GM19467 (cell line): ENCODE results near the gene IL26.

Experiments
- ATAC-seq: cut with Tn5 transposase; IDR thresholded peaks from one replicate; pipeline ENCODE4 v1.9.1; 2021; ENCODE audit warnings: mild to moderate bottlenecking, moderate library complexity; ENCODE audit not compliant: unreplicated experiment

IL26 gene, protein sequence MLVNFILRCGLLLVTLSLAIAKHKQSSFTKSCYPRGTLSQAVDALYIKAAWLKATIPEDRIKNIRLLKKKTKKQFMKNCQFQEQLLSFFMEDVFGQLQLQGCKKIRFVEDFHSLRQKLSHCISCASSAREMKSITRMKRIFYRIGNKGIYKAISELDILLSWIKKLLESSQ

GRCh38 chr12:68225576-68226476, at the start of gene IL26:
Gene IL26 (minus strand): TSS chr12:68225810. CDS start chr12:68225756, 54 bp downstream.
- no peak for ATAC-seq

DNA sequence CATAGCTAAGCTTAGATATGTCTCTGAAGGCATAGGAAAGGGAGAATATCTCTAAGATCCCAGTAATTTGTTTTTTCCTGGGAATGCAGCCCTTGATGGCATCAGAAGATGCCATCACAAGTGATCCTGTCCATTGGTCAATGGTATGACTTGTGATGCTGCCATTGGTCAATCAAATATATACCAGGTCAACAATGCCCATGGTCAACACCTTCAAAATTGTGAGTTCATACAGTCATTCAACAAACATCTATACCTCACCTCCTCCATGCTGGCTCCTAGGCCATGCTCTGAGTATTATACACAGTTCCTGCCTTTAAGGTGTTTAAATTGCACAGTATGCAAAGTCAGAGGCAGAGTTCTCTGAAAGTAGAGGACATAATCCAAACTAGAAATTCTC, 47.1 kb upstream of the IL26 start:
- no peak for ATAC-seq

- no peak for ATAC-seq
These were observed 45.7 kb upstream of the IL26 start for GRCh38 chr12:68271346-68271745.

DNA sequence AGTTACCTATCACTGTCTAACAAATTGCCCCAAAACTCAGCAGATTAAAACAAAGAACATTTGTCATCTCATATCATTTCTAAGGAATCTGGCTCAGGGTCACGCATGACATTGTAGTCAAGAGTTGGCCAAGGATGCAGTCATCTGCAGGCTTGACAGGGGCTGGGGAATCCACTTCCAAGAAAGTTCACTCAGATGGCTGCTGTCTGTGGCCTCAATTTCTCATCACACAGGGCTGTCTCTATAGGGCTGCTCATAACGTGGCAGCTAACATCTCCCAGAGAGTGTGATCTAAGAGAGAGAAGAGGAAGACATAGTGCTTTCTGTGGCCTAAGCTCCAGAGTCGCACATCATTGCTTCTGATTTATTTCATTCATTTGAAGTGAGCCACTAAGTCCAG, 44.7 kb upstream of the IL26 start:
- ATAC-seq, result no peak

- ATAC-seq, result no peak
These were observed 44.2 kb upstream of the IL26 start for GRCh38 chr12:68269779-68270178.

GRCh38 chr12:68268967-68269366, 43.4 kb upstream of the IL26 start:
- ATAC-seq, result no peak

DNA sequence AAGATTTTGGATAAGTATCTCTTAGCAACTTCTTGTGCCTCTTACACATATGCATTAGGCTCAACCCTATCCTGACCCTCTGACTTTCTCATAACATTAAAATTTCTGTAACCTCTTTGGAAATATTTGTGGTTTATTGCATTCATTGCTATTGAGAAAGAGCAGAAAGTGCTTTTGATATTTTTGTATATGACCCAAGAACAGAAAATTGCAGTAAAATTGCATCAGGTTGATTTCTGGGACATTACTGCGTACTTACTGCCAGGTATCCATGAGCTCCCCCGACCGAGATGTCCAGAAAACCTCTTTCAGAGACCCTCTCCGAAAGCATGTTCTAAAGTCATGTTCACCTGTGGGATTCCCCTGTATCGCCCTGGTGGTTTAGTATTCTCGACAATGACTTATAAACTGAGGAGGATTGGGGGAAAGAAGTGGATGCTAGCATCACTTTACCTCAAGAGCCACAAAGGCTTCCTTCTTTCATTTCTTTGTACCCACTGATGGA, 42.3 kb upstream of the IL26 start:
- ATAC-seq, result no peak

DNA sequence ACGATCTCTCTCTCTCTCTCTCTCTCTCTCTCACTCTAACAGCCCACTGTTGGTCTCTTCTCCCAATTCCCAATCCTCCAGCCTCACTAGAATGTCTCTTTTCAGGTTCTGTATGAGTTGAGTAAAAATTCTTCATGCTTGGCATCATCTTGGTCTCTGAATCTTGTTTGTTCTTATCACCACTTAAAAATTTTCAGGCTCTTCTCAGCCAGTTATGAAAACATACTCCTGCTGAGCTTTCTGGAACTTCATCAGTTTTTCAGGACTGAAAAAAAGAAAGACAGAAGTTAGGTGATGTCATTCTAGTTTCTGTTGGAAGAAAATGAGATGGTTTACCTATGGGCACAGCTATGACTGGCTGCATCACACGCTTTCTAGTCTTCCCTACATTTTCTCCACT, 39.2 kb upstream of the IL26 start:
- ATAC-seq, result no peak

GRCh38 chr12:68264158-68264855, 38.7 kb upstream of the IL26 start:
- no peak for ATAC-seq

DNA sequence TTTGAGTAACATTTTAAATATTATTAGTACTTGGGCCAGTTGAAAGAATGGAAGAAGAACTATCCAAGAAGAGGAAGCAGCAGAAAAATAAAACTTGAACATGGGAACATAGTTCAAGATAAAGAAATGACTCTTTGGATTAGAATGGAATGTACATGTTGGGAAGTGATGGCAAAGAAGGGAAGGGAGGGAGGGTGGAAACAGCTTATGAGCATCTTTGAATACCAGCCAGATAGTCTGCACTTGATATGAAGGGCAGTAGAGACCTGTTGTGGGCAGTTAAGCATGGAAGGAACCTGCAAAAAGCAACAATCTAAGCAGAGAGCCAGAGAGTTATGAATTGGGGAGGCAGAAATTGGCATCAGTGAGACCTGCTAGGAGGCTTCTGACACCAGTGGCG, 37.8 kb upstream of the IL26 start:
- no peak for ATAC-seq

GRCh38 chr12:68261896-68262295, 36.3 kb upstream of the IL26 start:
- no peak for ATAC-seq

DNA sequence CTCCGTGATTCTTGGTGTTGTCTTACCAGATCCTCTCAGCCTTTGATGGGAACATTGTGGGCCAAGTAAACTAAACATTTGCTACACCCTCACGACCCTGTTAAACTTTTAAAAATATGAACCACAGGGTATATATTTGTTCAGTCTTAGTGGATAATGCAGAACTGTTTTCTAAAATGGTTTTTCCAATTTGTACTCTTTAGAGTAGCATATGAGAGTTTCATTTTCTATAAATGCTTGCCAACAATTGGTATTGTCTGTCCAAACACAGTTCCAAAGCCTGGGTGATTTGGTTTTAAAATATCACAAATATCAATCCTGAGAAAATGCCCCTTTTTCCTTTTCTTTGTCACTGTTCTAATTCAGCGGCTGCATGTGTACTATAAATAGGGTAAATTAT, 34.5 kb upstream of the IL26 start:
- no peak for ATAC-seq

- no peak for ATAC-seq
These were observed 33.8 kb upstream of the IL26 start for GRCh38 chr12:68259318-68259940.

- no peak for ATAC-seq
These were observed 27.9 kb upstream of the IL26 start, which contains the start of gene IL22 for GRCh38 chr12:68253504-68253903. Gene IL22 (minus strand): TSS chr12:68253604. CDS start chr12:68253448, 156 bp downstream.

GRCh38 chr12:68252077-68252476, 26.5 kb upstream of the IL26 start:
- ATAC-seq, result no peak

GRCh38 chr12:68250454-68250853, 24.8 kb upstream of the IL26 start:
- no peak for ATAC-seq

GRCh38 chr12:68247785-68248184, 22.2 kb upstream of the IL26 start:
- no peak for ATAC-seq

DNA sequence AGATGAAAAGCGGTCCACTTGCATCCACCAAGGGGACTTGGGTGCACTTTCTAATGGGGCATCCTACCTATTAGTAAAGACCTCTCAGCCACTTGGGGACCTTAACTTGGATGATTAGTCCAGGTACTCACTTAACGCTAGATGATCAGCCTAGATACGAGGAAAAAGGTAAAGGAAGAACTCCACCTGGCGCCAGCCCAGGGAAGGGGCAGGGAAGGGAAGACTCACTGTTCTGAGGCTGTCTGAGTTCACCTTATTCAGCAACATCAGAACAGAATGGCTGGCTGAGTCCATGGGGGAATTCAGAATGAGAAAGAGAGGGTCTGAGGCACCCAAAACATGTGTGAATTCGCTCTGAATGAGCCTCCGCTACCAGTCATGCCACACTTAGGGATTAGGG, 20.7 kb upstream of the IL26 start:
- ATAC-seq, result no peak

DNA sequence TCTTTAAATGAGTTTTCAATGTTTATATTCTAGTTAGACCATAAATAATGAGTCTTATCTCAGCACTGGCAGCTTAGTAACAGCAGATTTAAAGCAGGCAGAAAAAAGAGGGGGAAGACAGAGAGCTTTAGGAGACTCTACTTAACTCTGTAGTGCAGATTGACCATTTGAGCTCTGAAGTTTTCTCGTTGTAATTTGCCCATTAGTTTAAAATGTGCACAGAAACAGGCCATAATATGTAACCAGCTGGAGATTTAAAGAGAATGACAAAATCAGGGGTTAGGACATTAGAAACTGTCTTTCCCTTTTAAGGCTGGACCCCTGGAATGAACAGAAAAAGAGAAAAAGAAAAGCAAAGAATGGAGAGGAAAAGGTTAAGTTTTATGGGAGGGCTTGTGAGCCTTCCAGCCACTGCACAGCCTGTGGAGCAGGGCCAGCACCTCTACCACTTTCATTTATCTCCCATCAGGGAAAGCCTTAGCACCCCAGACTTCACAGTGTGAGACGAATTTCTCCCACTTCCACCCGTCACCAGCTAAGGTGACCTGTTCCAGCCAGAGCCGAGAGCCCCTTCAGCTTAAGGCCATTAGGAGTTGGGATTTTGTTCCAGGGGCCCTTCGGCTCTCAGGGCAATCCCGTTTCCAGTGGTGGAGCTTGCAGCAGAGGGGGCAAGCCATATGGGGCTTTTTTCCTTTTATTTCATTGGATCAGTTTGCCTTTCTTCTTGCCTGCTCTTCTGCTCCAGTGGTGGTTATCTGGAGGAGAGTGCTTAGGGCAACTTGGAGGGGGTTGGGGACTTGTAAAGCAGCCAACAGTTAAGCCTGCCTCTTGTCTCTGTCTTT, 19.8 kb upstream of the IL26 start:
- ATAC-seq, result no peak

DNA sequence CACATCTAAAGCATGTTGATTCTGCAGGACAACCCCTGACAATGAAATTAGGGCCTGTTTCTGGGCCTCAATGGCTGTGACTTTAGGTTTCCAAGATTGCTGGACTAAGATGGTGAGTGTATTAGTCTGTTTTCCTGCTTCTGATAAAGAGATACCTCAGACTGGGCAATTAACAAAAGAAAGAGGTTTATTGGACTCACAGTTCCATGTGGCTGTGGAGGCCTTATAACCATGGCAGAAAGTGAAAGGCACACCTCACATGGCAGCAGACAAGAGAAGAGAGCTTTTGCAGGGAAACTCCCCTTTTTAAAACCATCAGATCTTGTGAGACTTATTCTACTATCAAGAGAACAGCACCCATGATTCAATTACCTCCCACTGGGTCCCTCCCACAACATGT, 17.2 kb upstream of the IL26 start:
- no peak for ATAC-seq
